ENCODE results near the gene AKT2. TPM values are rescaled to one million over a fixed set of nuclear protein-coding genes. Genes with fewer than 3 reads are reported as not detected.

Gene AKT2
- total and polyA plus RNA-seq, 5 donors, result 94.9 to 131 (median 124) TPM

GRCh38 chr19:40216013-40216776 is 69.0 kb downstream of the AKT2 start:
- ATAC-seq, result no peak
- no peaks in the 10 kb centered on the region for H3K27me3 ChIP-seq (ENCODE audit: control insufficient read depth, insufficient read depth)

GRCh38 chr19:40214936-40215335 is 70.2 kb downstream of the AKT2 start:
- ATAC-seq, result no peak
- Histone ChIP-seq H3K27ac (ENCODE audit: low read length) (no peak overlapping the region), H3K4me1 (ENCODE audit: control insufficient read depth, insufficient read depth, low read length) (no peaks in the 10 kb centered on the region), H3K4me3 (ENCODE audit: low read length) (no peak overlapping the region), H3K9me3 (ENCODE audit: control insufficient read depth, low read length) (no peaks in the 10 kb centered on the region), H3K27me3 (ENCODE audit: control insufficient read depth, insufficient read depth) (no peaks in the 10 kb centered on the region)
- intact Hi-C loops (cut with DNase I), result no loop called here
- peak in 1 of 3 donors; percentile 48 for DNase-seq
- WGBS, result 88% methylated on average over 22 of the region's 22 CpGs

More at GRCh38 chr19:40216013-40216776, 69.0 kb downstream of the AKT2 start:
- no peak overlapping the region for H3K27ac ChIP-seq (ENCODE audit: low read length)
- no peak overlapping the region for H3K4me3 ChIP-seq (ENCODE audit: low read length)
- no peaks in the 10 kb centered on the region for H3K4me1 ChIP-seq (ENCODE audit: control insufficient read depth, insufficient read depth, low read length)
- no peak for DNase-seq
- WGBS, result 50% methylated on average over 23 of the region's 23 CpGs
- intact Hi-C loops (cut with DNase I), result no loop called here
- no peaks in the 10 kb centered on the region for H3K9me3 ChIP-seq (ENCODE audit: control insufficient read depth, low read length)

- Histone ChIP-seq H3K4me3 (ENCODE audit: low read length) (no peak overlapping the region), H3K27me3 (ENCODE audit: control insufficient read depth, insufficient read depth) (no peaks in the 10 kb centered on the region), H3K4me1 (ENCODE audit: control insufficient read depth, insufficient read depth, low read length) (no peaks in the 10 kb centered on the region), H3K27ac (ENCODE audit: low read length) (no peak overlapping the region), H3K9me3 (ENCODE audit: control insufficient read depth, low read length) (no peaks in the 10 kb centered on the region)
- ATAC-seq, result no peak
- WGBS, result 89% methylated on average over 50 of the region's 50 CpGs
- peak in 1 of 3 donors; percentile 53 for DNase-seq
- intact Hi-C loops (cut with DNase I), result no loop called here
Observed at GRCh38 chr19:40213882-40214570, 71.1 kb downstream of the AKT2 start.

GRCh38 chr19:40213251-40213829 is 71.8 kb downstream of the AKT2 start:
- intact Hi-C loops (cut with DNase I), result no loop called here
- Histone ChIP-seq H3K4me3 (ENCODE audit: low read length) (no peak overlapping the region), H3K27ac (ENCODE audit: low read length) (no peak overlapping the region), H3K27me3 (ENCODE audit: control insufficient read depth, insufficient read depth) (no peaks in the 10 kb centered on the region), H3K4me1 (ENCODE audit: control insufficient read depth, insufficient read depth, low read length) (no peaks in the 10 kb centered on the region), H3K9me3 (ENCODE audit: control insufficient read depth, low read length) (no peaks in the 10 kb centered on the region)
- peak in 1 of 3 donors; percentile 40 for DNase-seq
- ATAC-seq, result no peak
- WGBS, result 84% methylated on average over 53 of the region's 53 CpGs

GRCh38 chr19:40210889-40211288 is 74.3 kb downstream of the AKT2 start:
- H3K4me1 ChIP-seq (ENCODE audit: control insufficient read depth, insufficient read depth, low read length), result no peaks in the 10 kb centered on the region
- H3K9me3 ChIP-seq (ENCODE audit: control insufficient read depth, low read length), result no peaks in the 10 kb centered on the region
- no peak for ATAC-seq
- no peak overlapping the region for H3K4me3 ChIP-seq (ENCODE audit: low read length)
- no peak overlapping the region for H3K27ac ChIP-seq (ENCODE audit: low read length)
- DNase-seq, result no peak
- intact Hi-C loops (cut with DNase I), result no loop called here
- H3K27me3 ChIP-seq (ENCODE audit: control insufficient read depth, insufficient read depth), result no peaks in the 10 kb centered on the region
- WGBS, result 91% methylated on average over 5 of the region's 5 CpGs

- no peaks in the 10 kb centered on the region for H3K27me3 ChIP-seq (ENCODE audit: control insufficient read depth, insufficient read depth)
- ATAC-seq (no peak), DNase-seq (no peak)
- WGBS, result 96% methylated on average over 5 of the region's 5 CpGs
- intact Hi-C loops (cut with DNase I), result no loop called here
- no peaks in the 10 kb centered on the region for H3K4me1 ChIP-seq (ENCODE audit: control insufficient read depth, insufficient read depth, low read length)
- no peak overlapping the region for H3K4me3 ChIP-seq (ENCODE audit: low read length)
- no peak overlapping the region for H3K27ac ChIP-seq (ENCODE audit: low read length)
- no peaks in the 10 kb centered on the region for H3K9me3 ChIP-seq (ENCODE audit: control insufficient read depth, low read length)
Observed at GRCh38 chr19:40208602-40209001, 76.5 kb downstream of the AKT2 start.

- no peaks in the 10 kb centered on the region for H3K27me3 ChIP-seq (ENCODE audit: control insufficient read depth, insufficient read depth)
- no peaks in the 10 kb centered on the region for H3K9me3 ChIP-seq (ENCODE audit: control insufficient read depth, low read length)
- intact Hi-C loops (cut with DNase I), result no loop called here
- no peaks in the 10 kb centered on the region for H3K4me1 ChIP-seq (ENCODE audit: control insufficient read depth, insufficient read depth, low read length)
- DNase-seq (no peak), ATAC-seq (no peak)
- no peak overlapping the region for H3K4me3 ChIP-seq (ENCODE audit: low read length)
- no peak overlapping the region for H3K27ac ChIP-seq (ENCODE audit: low read length)
- WGBS, result 98% methylated on average over 21 of the region's 21 CpGs
Observed at GRCh38 chr19:40205760-40206159, 79.4 kb downstream of the AKT2 start.

- intact Hi-C loops (cut with DNase I), result no loop called here
- Histone ChIP-seq H3K27me3 (ENCODE audit: control insufficient read depth, insufficient read depth) (no peaks in the 10 kb centered on the region), H3K4me1 (ENCODE audit: control insufficient read depth, insufficient read depth, low read length) (no peaks in the 10 kb centered on the region), H3K9me3 (ENCODE audit: control insufficient read depth, low read length) (no peaks in the 10 kb centered on the region), H3K4me3 (ENCODE audit: low read length) (no peak overlapping the region), H3K27ac (ENCODE audit: low read length) (no peak overlapping the region)
- 96% methylated on average over 16 of the region's 16 CpGs for WGBS
- ATAC-seq, result peak in 1 of 2 donors; percentile 25
- no peak for DNase-seq
Observed at GRCh38 chr19:40204381-40204780, 80.8 kb downstream of the AKT2 start.

GRCh38 chr19:40200341-40201099 is 84.6 kb downstream of the AKT2 start:
- no peak overlapping the region for H3K27ac ChIP-seq (ENCODE audit: low read length)
- WGBS, result 78% methylated on average over 9 of the region's 9 CpGs
- H3K27me3 ChIP-seq (ENCODE audit: control insufficient read depth, insufficient read depth), result no peaks in the 10 kb centered on the region
- ATAC-seq, result no peak
- H3K4me1 ChIP-seq (ENCODE audit: control insufficient read depth, insufficient read depth, low read length), result no peaks in the 10 kb centered on the region
- no peaks in the 10 kb centered on the region for H3K9me3 ChIP-seq (ENCODE audit: control insufficient read depth, low read length)
- no peak for DNase-seq
- intact Hi-C loops (cut with DNase I), result no loop called here
- H3K4me3 ChIP-seq (ENCODE audit: low read length), result no peak overlapping the region

GRCh38 chr19:40198272-40198990 is 86.7 kb downstream of the AKT2 start:
- Histone ChIP-seq H3K4me3 (ENCODE audit: low read length) (no peak overlapping the region), H3K27ac (ENCODE audit: low read length) (no peak overlapping the region), H3K9me3 (ENCODE audit: control insufficient read depth, low read length) (no peaks in the 10 kb centered on the region), H3K27me3 (ENCODE audit: control insufficient read depth, insufficient read depth) (no peaks in the 10 kb centered on the region), H3K4me1 (ENCODE audit: control insufficient read depth, insufficient read depth, low read length) (no peaks in the 10 kb centered on the region)
- no peak for ATAC-seq
- 96% methylated on average over 29 of the region's 29 CpGs for WGBS
- intact Hi-C loops (cut with DNase I), result no loop called here
- DNase-seq, result peak in 1 of 3 donors; percentile 51
